Fibroblast of skin of left quadriceps (primary cell): ENCODE data around the gene ANXA1.

Experiments
- DNase-seq, 2 experiments: peaks; one replicate each; pipeline ENCODE4 v3.0.0-alpha.2; 2013; ENCODE audit warnings: low read depth in 2 of 2

ANXA1 gene

DNA sequence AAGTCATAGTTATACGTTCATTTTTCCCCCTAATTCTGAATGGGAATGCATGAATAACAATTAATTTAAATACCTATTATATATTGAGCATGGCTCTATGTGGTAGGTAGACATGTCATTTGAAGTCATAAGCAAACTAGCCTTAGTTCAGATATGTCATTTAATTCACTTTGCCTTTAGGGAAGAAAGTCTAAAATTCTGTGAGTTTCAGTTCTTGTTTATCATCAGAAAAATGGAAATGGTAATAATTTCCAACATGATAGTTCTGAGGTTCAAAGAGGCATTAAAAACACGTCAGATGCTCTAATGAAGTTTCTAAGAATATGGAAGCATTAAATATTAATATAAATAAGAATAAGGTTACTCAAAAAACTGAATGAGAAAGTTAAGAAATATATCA, 13.1 kb upstream of the ANXA1 start:
- no peak for DNase-seq

DNA sequence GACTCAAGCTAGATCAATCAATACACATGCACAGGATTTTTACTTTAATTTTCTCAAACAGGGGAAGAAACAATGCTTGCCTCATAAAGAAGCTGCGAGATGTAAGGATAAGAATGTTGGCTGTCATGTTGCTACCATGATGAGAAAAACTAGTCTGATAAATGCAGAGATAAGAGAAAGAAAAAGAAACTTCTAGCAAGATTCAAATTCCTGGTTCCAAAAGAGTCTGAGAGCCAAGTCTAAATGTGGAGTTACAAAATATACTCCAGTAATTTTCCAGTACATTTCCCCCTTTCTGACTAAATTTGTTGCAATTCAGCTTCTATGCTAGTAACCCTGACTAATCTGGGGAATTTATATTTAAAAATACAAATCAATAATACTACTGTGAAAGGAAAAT, 10.4 kb upstream of the ANXA1 start:
- DNase-seq, result no peak

DNA sequence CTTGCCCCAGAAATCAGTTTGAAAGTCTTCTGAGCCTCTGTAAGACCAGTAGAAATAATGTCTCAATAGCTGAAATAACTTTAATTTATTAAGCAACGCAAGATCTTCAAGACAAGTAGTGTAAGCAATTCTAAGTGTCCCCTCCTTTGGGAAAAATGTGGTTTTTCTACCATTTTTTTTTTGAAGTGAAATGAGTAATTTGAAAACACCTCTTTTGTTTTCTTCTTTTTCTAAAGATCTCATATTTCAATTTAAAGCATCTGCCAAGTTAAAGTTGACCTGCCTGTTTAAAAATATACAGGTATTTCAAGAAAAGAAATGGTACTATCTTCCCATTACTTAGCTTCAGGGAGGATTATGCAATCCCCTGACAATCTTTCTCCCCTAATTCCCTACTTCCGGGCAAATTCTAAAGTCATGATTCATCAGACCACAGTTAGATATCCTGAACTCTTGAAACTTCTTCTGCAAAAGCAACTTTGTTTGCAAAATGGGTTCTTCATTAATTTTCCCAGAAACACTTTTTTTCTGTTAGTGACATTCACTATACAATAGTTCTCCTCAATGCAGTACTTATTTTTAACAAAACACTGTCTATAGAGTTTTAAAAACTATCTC, 7.8 kb upstream of the ANXA1 start:
- DNase-seq, result peak; percentile 80 to 85

DNA sequence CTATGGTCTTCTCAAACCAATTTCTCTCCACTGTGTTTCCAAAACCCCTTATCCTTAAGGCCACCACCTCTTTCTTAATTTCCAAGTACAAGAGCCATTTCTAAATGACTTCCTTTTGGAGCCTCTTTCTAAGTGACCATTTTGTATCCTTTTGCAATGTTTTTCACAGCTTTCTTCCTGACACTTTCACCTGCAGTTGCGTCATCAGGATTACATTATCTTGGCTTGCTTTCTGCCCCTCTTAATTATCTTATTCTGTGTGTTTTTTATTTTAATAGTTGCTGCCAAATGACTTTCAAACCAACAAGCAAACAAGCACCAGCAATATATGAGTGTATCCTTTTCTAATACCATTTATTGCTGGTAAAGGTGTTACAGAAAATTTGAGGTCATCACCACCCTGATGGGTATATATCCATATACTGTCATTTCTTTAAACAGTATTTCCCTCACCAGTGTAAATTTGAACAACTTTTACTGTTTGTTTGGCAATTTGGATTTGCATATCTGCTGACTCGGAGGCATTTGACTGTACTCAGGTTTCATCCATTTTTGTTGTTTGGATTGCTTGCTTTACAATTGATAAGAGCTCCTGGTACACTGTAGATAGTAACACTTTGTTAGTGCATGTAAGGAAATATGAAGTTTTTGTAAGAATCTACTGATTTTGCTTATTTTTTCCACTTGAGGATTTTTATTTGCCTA, 5.4 kb upstream of the ANXA1 start:
- DNase-seq, result no peak

DNA sequence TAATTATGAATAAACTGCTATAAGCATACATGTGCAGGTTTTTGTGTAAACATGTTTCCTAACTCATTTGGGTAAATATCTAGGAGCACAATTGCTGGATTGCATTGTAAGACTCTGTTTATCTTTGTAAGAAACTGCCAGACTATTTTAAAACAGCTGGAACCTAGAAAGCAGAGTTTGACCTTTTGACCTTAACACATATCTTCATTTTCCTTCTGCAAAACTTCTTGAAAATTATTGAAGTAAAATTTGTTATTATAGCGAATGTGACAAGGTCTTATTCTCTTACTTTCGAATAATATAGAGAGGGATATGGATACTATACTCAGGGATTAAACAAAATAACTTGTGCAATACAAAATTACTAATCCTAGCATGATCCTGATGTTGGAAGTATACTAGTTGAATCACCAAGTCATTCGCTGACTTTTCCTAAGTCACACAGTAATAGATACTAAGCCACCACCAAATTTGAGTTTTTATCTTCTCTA, 3.2 kb upstream of the ANXA1 start:
- no peak for DNase-seq

DNA sequence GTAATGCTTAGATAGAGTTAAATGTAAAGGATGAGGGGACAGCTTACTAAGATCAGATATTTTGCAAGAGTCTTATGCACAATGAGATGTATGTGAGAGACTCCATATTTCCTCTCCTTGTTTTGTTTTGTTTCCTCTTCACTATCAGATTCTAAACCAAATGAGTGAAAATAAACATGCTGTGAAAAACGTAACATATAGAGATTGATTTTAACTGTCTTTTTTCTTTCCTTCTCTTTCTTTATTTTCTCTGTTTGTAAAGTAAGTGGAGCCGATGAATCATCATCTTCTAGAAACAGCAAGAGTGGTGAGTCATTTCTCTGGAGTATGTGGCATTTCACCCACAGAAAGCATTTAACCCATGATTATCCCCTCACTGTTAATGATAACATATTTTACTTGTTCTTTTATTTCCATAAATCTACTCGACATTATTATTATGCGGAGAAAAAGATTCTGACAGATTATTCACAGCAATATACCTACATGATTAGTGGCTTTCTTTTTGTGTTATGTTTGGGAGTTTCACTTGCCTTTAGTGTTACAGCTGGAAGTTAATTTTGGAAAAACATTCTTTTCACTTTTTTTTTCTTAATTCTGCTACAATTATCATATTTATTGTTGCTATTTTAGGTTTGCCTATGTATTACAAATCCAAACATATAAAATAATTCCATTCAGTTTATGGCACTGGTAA, 2.1 kb upstream of the ANXA1 start:
- peak; percentile 73 to 76 for DNase-seq

DNA sequence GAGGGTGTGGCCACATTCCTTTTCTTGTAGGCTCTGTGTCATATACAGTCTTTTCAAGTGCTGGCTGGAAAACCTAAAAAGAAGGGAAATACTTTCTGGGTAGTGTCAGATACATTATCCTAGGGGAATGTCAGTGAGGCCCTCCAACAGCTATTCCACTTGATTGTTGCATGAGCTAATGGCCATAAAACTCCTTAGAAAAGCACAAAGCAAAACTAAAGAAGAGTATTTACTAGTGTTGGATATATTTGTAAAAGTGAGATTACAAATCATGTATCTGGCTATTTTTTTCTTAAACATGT, 829 bp downstream of the ANXA1 start:
- peak; percentile 46 to 52 for DNase-seq

DNA sequence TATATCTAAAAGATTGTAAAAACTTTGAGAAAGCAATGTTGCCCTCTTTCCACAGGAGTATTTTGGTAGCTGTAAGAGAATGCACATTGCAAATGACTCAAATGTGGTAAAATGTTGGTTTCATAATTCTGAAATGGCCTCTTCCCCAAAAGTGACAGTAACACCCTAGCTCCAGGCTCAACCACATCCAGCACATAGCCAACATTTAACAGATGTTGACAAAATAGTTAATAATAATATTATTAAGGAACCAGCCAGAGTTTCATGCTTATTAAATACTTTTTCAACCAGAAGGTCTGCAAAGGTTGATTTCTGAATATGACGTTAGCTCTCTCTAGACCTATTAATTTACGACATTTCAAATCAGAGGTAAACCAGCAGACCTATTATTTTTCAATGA, 1.3 kb downstream of the ANXA1 start:
- no peak for DNase-seq

DNA sequence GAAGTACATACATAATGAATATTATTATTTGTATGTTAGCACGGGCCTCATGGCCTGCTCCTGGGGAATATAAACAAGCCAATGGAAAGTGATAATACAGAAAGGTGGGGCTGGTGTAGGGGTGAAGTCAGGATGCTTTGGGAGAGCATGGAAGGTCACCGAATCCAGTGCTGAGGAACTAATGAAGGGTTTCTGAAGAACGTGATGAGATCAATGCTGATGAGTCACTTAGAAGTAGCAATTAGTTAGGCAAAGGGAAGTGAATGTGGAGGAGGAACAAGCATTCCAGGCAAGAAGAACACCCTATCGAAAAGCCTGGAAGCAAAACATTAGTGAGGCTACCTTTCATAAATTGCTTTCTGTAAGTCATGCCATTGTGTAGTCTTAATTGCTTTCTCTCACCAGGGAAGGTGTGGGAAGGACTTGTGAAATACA, 2.1 kb downstream of the ANXA1 start:
- no peak for DNase-seq

DNA sequence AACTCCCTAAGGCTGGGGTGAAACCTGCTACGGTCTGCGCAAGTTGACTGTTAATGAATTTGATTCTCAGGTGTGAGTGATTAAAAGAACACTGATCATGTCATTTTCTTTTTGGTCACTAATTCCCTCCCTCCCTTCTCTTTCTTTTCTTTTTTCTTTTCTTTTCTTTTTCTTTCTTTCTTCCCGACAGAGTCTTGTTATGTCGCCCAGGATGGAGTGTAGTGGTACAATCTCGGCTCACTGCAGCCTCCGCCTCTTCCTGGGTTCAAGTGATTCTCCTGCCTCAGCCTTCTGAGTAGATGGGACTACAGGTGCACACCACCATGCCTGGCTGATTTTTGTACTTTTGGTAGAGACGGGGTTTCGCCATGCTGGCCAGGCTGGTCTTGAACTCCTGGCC, 2.6 kb downstream of the ANXA1 start:
- DNase-seq, result no peak

DNA sequence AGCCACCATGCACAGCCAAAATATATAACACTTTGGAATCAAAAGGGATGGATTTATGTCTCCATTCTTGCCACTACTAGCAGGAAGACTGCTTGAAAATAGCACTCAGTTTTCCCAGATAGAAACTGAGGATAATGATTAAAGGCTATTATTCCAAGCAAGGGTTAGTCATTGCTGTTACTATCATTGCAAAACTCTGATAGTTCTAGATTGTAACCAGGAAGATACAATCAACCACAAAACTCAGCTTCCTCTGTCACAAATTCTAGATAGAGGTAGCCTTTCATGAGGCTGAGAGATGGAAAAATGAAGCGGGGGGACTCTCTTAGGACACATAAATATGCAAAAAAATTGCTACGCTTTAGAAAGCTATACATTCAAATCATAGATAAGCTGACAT, 3.1 kb downstream of the ANXA1 start:
- DNase-seq, result no peak

DNA sequence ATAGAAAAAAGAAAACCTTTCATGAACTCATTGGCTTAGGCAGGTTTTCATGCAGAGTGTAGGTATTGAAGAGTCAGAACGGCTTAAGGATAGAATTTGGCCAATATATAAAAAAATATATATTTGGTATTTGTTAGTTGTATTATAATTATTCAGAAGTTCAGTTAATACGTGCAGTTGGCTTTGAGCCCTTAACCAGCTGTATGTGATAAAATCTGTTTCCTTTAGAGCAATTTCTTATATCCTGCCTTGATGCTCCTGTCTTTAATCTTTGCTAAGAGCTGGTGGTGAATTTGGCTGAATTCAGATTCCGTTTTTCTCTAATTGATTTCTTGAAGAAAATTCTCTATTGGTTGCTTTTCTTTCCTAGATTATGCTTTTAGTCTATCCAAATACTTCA, 3.7 kb downstream of the ANXA1 start:
- DNase-seq, result no peak

DNA sequence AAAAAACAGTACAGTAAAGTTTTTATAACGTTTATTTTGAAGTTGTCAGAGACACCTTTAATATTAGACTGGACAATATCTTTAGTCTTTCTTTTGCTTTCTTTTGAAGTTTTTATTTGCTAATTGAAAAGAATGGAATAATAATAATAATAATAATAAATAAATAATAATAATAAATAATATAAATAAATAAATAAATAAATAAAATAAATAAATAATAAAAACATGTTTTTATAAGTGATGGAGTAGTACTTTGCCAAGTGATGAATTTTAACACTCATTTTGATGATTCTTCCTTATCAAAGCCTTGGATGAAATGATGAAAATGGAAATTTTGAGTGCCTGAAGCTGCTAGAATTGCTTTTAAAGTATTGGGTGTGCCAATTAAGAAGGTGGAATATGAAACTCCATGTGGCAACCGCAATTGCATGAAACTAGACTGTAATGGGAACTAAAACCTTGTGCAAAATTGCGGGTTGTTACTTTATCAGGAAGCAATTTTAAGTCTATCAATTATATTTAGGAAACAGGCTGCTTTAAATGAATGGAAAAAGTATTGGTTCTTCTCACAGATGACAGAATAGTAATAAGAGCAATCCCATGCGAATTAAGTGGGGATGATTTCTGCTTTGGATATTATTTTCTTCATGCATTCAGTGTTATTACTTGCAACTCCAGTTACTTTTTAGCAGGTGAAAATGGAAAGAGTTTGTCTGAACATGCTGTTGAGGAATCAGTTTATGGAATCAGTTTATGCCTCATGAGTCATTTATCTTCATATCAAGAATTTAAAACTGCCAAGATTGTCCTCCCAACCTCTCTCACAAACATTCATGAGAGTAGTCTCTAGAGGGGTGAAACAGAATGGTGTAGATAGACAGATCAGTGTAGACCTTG, 4.6 kb downstream of the ANXA1 start:
- DNase-seq, result no peak

DNA sequence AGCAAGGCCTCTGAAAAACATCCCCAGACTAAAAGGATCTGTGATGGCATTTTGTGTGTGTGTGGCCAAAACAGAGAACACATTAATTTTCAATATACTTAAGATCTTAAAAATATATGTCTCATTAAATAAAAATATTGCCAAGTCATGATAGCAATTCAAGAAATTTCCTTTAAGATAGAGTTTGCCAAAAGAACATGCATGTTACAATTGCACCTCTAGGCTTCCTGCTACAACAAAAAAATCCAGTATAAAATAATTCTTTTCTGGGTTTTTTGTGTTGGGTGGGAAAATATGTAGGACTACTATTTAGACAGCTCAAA, 5.2 kb downstream of the ANXA1 start:
- no peak for DNase-seq

DNA sequence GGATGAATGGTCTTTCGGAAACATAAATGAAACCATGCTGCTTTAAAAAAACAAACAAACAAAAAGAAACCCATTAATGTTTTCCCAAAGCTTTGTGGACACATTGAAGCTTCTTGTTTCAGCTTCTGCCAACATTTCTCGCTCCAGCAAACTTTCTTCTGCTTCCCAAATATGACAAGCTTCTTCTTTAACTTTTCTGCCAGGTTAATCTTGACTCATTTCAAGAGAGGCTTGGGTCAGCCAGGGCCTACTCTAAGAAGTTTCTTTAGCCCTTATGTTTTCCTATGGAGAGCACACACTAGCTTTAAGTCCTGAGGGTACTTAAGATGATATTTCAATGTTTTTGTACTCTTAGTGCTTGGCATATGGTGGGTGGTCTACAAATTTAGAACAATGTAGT, 6.1 kb downstream of the ANXA1 start:
- no peak for DNase-seq

DNA sequence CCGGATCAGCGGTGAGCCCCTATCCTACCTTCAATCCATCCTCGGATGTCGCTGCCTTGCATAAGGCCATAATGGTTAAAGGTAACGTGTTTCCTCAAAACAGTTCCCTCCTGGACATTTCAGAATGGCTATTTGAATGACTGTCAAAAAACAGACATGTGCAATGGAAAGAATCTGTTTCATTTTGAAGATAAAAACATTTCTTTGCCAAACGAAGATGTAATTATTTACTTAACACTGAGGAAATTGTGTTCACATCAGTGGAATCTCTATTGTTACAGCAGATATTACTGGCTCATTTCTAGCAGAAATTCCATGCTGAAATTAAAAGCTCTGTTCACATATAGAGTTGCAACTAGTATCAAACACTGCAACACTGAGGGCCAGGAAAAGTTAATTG, 7.1 kb downstream of the ANXA1 start:
- no peak for DNase-seq

DNA sequence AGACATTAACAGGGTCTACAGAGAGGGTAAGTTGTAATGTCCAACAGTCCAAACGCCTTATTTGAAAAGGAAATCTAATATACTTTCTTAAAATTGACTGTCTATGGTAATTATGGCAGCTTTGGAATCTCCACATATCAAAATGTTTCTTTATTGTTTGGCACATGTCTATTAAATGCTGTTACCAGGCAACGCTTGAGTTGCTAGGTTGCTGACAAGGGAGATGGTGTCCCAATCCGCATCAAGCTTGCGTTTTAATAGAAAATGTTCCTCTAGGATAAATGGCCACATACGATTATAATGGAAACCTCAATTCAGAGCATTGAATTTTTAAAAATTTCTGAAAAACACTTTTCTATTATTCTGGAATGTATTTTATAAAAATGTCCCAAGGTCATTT, 9.2 kb downstream of the ANXA1 start:
- no peak for DNase-seq

DNA sequence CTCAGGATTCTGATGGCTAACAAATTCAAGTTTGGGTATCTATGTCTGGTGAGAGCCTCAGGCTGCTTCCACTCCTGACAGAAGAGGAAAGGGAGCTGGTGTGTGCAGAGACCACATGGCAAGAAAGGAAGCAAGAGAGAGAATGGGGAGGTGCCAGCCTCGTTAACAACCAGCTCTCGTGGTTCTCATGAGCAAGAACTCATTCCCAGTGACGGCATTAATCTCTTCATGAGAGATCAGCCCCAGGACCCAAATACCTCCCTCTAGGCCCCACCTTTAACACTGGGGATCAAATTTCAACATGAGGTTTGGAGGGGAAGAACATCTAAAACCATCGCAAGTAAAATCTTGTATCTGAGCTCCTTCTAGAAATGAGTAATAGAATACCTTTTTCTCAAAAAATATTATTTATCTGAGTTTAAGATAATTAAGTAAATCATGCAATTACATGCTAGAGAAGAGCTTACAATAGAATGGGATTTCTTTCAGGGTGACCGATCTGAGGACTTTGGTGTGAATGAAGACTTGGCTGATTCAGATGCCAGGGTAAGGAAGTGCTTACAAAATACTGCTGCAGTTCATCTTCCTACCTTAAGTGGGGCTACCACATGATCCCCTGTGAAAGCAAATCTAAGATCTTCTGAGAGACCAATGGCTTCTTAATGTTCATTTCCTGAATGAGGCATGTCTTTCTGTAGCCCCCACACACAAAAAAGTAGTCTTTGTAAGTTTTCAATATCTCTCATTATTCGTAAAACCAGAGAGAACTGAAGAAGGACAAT, 11.5 kb downstream of the ANXA1 start:
- DNase-seq, result no peak

DNA sequence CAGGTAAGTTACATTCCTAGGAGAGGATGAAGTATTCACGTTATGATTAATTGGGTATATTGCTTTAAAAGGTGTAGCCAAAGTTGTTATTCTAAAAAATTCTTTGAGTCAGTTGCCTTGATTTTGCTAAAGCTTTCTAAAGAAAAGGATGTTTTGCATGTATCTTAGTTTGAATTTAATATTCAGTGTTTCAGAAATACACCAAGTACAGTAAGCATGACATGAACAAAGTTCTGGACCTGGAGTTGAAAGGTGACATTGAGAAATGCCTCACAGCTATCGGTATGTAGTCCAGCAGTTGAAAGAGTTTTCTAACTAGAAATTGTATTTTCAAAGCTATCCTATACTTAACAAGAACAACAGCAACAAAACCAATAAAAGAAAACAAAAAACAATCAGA, 14.2 kb downstream of the ANXA1 start:
- DNase-seq, result no peak

DNA sequence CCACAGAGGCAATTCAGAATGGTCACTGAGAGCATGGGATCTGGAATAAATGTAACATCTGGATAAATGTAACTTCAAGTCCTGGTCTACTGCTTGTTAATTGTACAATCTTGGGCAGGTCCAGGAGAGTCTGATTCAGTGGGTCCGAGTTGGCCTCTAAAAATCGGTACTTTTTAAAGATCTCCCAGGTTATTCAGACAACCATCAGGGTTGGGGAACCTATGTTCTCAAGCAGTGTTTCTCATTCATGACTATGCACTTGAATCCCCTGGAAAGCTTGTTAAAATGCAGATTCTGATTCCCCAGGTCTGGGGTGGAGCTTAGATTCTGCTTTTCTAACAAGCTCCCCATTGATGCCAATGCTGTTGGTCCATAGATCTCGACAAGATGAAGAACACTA, 14.8 kb downstream of the ANXA1 start:
- no peak for DNase-seq

DNA sequence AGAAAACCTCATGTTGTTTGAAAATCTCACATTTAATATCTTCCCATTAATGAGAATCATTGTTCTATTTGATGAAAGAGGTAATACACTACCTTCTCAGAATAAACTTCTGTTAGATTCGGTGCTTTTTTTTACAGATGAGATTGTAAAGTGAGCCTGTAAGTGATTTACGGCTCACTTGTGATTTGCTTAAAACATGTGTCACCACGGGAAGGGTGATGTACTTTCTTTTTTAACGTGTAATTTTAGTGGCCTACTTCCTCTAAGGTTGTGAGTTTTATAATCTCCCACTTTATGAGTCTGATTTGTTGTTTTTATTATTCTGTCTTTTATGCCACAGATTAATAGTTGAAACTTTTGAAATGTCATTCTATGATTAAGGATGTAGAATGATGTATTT, 15.9 kb downstream of the ANXA1 start:
- no peak for DNase-seq
